Stimulated activated CD4-positive, alpha-beta T cell treated with anti-CD3 and anti-CD28 coated beads, Interleukin-1b, Interleukin-23, amount 100 ng/mL, for 48 hours (primary cell): Measurements from ENCODE around the gene SNORC.

Experiments used
- DNase-seq: peaks from one replicate; pipeline ENCODE4 v3.0.0-alpha.2; 2020

The SNORC gene

GRCh38 chr2:232884001-232884421 lies 13.9 kb downstream of the SNORC start:
- no peak for DNase-seq

- no peak for DNase-seq
These were observed 14.6 kb downstream of the SNORC start for GRCh38 chr2:232884549-232885263.

- DNase-seq: no peak
These were observed 15.3 kb downstream of the SNORC start for GRCh38 chr2:232885264-232885961.

- no peak for DNase-seq
These were observed 16.1 kb downstream of the SNORC start for GRCh38 chr2:232886176-232886575.

GRCh38 chr2:232886632-232887031 lies 16.6 kb downstream of the SNORC start:
- DNase-seq: no peak

- DNase-seq: no peak
These were observed 17.2 kb downstream of the SNORC start for GRCh38 chr2:232887171-232887850.

GRCh38 chr2:232888099-232888836 lies 18.2 kb downstream of the SNORC start:
- no peak for DNase-seq

GRCh38 chr2:232888839-232889529 lies 18.9 kb downstream of the SNORC start:
- DNase-seq: no peak

GRCh38 chr2:232889876-232890401 lies 19.9 kb downstream of the SNORC start:
- no peak for DNase-seq

- DNase-seq: no peak
These were observed 20.5 kb downstream of the SNORC start for GRCh38 chr2:232890536-232890895.

- no peak for DNase-seq
These were observed 21.0 kb downstream of the SNORC start for GRCh38 chr2:232890896-232891601.

GRCh38 chr2:232891621-232892071 lies 21.6 kb downstream of the SNORC start:
- DNase-seq: no peak

GRCh38 chr2:232892221-232892620 lies 22.2 kb downstream of the SNORC start:
- no peak for DNase-seq

- DNase-seq: no peak
These were observed 22.8 kb downstream of the SNORC start for GRCh38 chr2:232892843-232893242.

- DNase-seq: no peak
These were observed 23.8 kb downstream of the SNORC start for GRCh38 chr2:232893834-232894233.

GRCh38 chr2:232894251-232894650 lies 24.2 kb downstream of the SNORC start:
- DNase-seq: no peak

GRCh38 chr2:232894746-232895145 lies 24.7 kb downstream of the SNORC start:
- no peak for DNase-seq

- DNase-seq: no peak
These were observed 26.0 kb downstream of the SNORC start for GRCh38 chr2:232896111-232896510.

- no peak for DNase-seq
These were observed 26.9 kb downstream of the SNORC start for GRCh38 chr2:232896720-232897597.

GRCh38 chr2:232897598-232898408 lies 27.7 kb downstream of the SNORC start:
- DNase-seq: peak; percentile 76
